NCI-H1105 (cell line): ENCODE measurements around the gene PFKL.
"Not testable (repeated sequence)": the region's sequence is repeated elsewhere in the genome, so short reads cannot be mapped to it uniquely, and the experiment has no call there.

Experiments used
- DNase-seq: peaks from one replicate; lab custom pipeline; 2025; lab: John Stamatoyannopoulos, UW

The PFKL gene

DNA sequence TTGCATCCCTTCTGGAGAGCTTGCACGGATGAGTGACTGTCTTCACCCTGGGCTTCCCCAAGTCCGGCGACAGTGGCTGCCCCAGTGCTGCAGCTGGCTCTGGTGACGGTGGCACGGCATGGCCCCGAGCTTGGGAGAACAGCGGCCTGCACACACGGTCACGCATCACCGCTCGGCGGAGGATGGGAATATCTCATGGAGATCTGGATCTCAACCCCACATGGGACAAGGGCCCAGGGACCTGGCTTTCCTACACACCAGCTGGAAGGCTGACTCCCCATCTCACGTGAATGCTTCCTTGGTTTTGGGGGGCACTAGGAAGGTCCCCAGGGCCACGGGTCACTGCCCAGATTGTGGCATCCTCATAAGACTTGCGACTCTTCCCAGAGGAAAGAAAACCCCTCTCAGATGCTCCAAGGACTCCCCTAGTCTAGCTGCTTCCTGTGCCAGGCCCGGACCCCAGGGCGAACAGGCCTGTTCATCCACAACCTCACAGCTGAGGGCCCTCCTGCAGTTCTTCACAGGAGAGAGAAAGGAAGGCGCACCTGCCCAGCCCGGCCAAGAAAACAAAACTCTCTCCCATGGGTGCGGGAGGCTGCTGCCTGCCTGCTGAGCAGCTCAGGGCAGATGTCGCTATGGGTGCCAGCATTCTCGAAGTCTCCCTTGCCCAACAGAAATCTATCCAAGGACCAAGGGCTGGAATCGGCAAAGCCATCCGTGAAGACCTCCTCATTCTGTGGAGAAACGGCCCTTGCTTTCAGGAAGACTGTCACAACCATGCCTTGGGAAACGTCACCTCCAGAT lies 29.4 kb downstream of the PFKL start:
- DNase-seq, result no peak

DNA sequence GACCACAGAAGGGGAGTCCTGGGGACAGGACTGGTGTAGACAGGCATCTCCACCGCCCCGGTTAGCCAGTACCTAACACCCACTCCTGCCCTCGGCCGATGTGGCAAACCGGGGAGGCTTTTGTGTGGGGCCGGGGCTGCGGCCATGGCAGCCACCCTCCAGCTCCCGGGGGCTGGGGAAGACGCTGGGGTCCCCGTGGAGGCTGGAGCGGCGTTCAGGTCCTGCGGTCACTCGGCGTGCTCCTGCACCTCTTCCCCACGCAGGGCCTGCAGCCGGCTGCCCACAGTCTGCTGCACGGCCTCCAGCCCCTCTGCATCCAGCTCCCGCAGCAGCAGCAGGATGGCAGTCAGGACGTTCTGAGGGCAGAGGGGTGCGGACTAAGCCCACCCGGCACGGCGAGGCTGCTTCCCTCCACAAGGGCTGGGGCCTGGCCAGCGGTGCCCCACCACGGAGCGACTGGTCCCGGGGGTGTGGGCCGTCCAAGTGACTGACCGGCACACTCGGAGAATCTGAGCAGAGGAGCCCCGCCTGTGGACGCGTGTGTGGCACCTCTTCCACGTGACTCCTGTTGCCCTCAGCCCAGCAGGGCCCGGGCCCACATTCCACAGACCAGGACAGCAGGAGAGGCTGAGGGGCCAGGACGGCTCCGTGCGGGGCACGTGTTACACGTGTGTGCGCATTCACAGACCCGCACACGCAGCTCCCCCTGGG lies 30.3 kb downstream of the PFKL start:
- DNase-seq, result no peak

DNA sequence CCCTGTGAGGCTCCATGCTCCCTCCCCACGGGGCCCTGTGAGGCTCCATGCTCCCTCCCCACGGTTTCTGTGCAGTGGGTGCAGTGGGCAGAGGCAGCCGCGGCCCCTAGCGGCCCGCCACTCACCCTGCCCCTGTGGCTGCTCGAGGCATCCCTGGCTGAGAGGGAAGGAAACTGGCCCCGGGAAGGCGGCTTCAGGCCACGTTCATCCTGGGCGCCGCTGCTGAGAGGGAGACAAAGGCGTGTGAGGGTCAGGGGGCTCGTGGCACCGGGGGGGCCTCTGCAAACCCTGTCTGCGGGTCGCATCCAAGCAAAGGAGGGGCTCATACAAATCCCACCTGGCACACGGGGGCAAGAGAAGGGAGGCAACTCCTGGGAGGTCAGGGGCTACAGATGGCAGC lies 30.8 kb downstream of the PFKL start:
- no peak for DNase-seq

DNA sequence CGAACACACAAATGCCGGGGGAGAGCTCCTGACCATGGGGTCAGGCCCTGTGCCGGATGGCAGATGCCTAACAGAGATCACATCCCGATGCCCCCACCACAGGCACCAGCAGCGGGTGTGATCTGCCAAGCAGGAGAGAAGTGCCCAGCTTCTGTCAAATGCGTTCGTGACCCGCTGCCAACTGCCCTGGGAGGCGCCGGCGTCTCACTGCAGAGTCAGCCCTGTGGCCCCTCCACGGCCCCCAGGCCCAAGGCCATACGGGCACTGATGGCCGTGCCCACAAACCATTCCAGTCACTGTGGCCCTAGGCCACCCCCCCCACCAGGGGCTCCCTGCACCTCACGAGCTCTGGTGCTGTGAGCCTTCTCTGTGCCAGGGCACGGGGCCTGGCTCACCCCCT lies 31.4 kb downstream of the PFKL start:
- no peak for DNase-seq

DNA sequence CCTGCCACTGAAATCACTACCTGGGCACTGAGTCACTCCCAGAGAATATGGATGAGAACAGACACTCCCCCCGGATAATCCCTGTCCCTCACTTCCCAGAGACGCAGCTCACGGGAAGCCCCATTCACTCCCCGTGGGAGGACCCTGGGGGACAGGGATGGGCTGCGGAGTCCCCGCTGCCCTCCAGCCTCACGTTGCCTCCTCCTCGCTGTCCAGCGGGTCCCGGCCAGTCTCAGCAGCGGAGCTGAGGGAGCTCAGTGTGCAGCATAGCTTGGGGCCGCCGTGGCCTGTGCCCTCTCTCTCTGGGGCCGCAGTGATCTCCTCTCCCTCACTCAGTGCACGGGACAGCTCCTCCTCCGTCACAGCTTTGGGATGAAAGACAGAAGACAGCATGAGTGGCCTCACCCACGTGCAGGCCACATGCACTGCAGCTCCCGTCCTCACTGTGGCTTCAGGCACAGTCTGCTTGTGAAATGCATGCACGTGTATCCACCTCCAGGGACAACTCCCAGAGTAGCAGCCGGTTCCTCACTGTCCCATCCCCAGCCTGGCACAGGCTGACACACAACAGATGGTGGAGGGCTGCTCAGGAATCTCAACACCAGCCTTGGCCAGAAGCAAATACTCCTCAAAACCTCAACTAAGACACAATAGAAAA lies 31.9 kb downstream of the PFKL start:
- DNase-seq, result no peak

DNA sequence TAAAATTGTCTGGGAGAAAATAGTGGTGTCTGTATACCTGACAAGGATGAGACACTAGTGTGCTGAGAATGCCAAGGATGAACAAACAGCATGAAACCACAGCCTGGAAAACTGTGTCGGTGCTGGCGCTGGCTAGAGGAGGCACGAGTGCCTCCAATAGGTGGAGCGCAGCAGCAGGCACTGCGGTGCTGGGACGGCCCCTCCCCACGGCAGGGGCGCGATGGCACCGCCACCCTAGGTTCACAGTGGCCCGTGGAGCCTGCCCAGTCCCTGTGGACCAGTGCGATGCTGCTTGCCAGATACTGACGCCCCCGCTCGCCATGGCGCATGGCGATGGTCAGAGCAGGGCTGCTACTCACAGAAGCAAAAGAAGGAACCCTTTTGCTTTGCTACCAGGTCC lies 32.5 kb downstream of the PFKL start:
- no peak for DNase-seq

DNA sequence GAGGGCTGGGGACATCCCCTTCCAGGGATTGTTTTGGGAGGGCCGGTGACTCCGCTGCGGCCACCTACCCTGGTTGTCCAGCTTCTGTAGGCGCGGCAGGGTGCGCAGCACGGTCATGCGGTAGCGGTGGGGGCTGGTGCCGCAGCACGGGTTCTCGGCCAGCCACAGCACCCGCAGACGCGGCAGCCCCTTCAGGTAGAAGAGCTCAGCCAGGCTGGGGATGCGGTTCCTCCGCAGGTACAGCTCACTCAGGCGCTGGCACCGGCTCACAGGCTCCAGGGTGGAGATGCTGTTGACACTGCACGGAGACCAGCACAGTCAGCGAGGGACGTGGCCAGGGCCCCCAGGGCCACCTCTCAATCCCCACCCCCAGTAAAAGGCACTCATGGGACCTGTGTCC lies 33.1 kb downstream of the PFKL start:
- no peak for DNase-seq

DNA sequence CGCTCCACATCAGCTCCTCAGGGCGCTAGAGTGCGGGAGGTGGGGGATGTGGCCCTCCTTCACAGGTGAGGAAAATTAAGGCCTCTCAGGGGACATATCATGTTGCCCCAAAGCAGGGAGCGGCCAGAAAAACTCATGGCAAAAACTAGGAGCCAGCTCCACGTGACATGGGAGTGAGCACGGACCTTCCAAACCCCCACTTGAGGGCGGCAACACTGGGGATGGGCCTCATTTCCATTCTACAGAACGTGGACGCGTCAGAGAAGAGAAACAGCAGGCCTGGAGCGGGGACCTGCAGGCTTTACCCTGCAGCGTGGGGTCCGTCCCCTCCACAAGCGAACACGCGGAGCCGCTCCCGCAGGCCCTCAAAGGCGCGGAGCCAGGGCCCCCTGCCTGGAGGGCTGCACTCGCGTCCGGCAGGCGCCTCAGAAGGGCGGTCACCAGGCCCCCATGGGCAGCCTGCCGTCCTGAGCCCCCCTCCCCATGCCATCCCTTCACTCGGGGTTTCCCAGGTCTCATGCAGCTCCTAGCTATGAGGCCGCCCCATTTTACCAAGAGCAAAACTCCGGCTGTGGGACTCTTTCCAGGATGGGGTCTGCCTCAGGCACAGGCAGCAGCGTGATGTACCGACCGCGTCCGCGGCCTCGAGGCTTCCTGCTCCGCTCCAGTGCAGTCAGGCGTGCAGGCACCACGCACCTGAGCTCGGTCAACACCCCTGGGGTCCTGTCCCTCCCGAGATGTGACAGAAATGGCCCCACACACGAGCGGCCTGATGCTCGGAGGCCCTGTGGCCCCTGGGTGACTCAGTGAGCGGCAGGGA lies 33.9 kb downstream of the PFKL start:
- DNase-seq, result no peak

DNA sequence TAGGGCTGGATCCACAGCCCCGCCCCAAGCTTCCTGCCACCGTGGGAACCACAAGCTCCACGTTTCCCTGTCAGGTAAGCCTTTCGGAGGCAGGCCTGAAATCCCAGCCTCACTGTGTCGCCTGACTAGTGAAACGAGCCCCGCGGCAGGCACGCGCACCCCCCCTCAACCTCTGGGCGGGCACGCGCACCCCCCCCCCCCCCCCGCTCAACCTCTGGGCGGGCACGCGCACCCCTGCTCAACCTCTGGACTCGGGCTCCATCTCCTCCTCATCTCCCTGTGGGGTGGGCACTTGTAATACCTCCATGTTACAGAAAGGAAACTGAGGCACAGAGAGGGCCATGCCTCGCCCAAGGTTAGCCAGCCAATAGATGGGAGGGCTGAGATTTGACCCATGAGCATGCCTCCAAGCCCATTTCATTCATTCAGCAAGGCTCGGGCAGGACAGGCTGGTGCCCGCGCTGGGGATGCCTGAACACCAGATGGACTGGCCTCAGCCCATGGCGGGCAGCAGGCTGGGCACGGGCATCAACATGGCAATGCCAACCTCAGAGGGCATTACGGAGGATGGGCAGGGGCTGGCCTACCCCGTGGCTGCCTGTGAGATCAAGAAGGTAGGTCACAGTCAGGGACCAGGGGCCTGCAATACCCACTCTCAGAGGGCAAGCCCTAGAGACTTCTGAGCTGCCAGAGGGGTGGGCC lies 34.6 kb downstream of the PFKL start:
- no peak for DNase-seq

DNA sequence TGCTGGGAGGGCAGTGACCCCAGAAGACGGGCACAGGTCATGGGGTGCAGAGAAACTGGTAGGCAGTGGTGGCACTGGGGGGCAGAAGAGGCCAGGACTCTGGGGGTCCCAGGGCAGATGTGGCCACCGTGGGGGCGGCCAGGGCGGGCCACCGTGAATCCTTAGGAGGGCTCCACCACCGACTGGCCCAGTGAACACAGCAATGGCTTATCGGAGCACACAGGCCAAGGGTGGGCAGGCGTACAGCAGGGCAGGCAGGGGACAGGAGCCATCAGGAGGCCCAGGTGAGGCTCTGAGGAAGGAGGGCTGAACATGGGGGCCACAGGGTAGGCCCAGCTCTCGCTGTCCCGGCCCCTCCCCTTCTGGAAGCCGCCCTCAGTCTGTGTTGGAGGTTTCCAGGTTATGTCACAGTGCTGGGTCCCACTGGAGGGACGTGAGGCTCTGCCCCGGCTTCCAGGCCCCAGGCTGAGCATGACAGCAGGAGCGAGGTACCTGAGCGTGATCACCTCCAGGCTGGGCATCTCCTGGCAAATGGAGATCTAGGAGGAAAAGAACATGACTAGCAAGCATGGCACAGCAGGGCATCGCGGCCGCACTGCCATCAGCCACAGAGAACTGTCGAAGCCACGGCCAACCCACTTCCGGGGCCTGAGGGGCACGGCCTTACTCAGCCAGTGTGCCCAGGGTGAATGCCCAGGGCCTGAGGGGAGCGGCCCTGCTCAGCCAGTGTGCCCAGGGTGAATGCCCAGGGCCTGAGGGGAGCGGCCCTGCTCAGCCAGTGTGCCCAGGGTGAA lies 35.6 kb downstream of the PFKL start:
- DNase-seq, result no peak

DNA sequence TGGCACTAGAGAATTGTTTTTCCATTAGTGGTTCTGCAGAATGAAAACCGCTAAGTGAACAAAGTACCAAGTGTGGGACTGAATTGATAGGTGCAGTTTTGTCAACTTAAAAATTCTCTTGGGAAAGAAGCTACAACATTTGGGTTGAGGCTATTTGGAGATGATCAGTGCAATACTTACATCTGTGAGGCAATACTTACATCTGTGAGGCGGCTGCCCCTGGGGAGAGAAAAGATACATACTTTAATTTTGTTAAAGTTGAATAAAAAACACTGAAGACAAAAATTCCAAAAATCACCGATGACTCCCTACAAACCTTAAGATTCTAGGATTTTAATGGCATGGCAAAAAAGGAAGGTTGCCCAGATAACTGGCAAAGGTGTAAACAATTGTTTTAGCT lies 37.6 kb downstream of the PFKL start:
- no peak for DNase-seq

DNA sequence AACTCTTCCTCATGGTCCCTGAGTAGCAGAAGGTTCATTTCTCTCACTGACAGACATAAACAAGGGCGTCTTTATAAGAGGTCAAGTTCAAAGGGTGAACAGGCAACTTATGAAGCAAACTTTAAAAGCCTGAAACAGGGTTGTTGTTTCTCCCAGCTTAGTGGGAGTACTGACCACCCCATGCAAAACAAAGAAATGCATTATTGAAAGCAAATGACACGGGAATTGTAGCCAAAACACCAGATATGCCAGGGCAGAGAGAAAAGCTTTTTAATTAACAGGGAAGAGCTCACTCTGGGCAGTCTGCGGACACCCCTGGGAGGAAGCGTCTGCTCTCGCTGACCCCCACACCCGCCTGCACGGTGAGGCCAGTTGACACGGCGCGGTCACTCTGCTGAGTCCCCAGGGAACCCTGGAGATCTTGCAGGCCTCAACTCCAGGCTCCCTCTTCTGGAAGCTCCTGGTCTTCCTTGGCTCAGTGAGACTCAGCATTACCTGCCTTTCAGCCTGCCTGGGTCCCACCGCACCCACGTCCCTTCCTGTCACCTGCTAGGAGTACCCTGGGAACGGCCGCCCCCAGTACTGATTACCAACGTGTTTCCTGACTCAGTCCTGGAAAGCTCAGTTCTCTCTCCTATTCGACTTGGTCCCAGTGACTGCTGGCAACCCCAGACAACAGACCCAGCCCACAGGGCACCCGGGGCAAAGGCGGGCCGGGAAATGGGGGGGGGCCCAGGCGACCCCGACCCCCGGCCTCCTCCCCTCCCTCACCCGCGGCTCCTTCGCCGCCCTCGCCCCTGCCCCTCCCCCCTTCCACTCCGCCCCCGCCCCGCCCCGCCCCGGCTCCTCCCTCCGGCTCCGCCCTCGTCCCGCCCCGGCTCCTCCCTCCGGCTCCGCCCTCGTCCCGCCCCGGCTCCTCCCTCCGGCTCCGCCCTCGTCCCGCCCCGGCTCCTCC lies 38.4 kb downstream of the PFKL start:
- peak; percentile 45 for DNase-seq

DNA sequence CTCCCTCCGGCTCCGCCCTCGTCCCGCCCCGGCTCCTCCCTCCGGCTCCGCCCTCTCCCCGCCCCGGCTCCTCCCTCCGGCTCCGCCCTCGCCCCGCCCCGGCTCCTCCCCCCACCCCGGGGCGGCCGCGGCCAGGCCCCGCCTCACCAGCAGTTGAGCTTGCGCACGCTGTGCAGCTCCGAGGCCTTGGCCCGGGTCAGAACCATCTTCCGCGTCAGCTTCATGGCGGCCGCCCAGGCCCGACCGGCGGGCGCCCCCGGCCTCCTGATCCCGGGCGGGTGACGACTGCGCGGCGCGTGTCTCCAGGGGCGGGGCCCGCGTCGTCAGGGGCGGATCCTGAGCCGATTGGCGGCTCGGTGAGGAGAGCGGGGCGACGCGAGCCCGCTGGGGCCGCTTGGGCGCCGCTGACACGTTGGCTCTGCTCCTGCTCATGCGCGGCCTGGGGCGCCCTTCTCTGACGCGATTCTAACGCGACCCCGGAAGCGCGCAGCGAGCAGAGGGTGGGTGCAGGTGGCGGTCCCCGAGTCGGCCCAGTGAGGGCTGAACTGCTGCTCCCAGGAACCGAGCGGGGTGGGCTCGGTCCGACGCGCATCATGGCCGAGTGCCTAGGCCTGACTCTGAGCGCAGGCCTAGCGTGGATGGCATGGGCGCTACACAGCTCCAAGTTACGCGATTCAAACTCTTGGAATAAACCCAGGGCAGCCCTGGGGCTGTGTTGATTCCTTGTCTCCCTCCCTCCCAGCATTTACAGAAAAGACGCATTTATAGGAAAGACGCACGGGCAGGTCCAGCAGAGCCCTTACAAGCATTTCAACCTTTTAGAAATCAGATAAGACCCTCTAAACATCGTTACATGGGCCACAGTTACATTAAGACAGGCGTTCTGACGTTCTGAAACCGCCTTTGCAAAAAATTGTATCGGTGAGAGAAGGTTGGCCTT lies 39.4 kb downstream of the PFKL start, which contains the start of gene CFAP410:
Gene CFAP410 (minus strand): TSS at position 420 of the 940 bp plus-strand sequence. CDS start 196 bp downstream, at position 224.
- peak; percentile 94 for DNase-seq

DNA sequence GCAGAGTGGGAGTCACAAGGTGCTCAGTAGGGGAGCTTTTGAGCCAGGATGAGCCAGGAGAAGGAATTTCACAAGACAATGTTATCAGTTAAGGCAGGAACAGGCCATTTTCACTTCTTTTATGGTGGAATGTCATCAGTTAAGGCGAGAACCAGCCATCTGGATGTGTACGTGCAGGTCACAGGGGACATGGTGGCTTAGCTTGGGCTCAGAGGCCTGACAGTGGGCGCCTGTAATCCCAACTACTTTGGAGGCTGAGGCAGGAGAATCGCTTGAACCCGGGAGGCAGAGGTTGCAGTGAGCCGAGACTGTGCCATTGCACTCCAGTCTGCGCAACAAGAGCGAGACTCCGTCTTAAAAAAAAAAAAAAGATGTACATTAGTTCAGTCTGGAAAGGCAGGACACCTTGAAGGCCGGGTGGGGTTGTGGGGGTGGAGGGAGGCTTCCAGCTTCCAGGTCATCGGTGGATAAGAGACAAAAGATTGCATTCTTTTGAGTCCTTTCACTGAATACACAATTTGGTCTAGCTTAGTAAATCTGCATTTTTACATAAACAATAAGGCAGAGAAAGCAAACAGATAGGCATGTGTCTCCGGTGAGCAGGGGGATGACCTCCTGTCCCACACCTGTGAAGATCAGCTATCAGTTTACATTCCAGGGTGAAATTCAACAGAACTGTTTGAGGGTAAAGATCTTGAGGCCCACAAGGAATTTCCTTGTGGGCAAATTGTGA lies 42.0 kb downstream of the PFKL start:
- not testable (repeated sequence) for DNase-seq

DNA sequence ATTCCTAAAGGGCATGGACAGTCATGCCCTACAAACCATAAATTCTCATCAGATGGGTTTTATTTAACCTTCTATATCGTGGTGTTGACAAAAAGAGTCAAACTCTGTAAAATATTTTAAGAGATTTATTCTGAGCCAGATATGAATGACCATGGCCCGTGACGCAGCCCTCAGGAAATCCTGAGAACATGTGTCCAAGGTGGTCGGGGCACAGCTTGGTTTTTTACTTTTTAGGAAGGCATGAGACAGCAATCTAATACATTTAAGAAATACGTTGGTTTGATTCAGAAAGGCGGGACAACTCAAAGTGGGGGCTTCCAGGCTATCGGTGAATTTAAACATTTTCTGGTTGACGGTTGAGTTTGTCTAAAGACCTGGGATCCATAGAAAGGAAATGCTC lies 43.1 kb downstream of the PFKL start:
- DNase-seq, result not testable (repeated sequence)

DNA sequence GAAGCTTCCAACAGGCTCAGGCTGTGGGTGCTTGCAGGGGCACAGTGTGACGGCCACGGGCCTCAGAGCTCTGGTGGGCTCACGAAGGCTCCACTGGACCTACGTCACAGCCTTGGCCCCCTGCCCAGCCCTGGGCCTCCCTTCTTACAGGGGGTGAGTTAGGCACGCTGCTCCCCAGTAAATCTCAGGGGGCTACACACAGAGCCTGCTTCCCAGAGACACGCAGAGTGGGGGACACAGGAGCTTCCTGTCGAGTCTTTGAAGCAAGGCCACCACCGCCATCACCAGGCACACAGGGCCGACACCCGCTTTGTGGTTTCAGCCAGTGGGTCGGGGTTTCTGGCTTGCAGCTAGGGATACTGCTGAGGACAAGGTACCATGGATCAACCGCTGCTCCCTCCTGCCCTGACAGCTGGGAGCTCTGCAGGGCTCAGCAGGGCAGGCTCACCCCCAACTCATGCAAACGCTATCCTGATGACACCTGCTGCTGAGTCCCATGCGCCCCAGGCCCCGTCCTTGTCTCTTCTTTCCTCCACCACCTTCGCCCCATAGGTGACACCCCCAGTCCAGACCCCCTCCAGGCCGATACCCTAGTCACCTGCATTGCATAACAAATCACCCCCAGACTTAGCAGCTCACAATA lies 44.8 kb downstream of the PFKL start:
- no peak for DNase-seq

DNA sequence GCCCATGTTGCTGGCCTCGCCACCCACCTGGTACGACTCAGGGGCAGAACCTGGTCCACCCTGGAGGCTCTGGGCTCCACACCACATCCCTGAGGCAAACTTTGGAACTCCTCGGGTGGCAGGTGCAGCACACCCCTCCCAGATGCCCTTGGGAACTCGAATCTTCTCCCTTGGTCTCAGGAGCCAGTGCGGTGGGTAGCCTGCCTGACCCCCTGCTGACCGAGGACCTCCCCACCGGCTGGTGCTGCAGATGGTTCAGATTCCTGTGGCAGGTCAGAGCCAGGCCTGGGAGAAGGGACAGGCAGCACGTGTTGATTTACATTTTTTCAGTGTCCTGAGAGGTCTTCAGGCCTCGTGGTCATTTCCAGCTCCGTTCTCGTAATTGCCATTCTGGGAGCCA lies 45.6 kb downstream of the PFKL start:
- DNase-seq, result no peak
